Mesothelial cell of epicardium (in vitro differentiated cells): ENCODE results near the gene NR1I2. TPM values are rescaled to one million over a fixed set of nuclear protein-coding genes. Genes with fewer than 3 reads are reported as not detected.

ENCODE experiments used
- DNase-seq, 2 experiments: peaks; one replicate each; pipeline ENCODE4 v3.0.0; 2021; ENCODE audit warnings: low spot score in 2 of 2; ENCODE audit not compliant: unreplicated experiment in 2 of 2
- H3K27ac Mint-ChIP-seq: 2 replicates; pipeline ENCODE4 v1.8.0; 2021; ENCODE audit warnings: mixed read lengths
- H3K27me3 Mint-ChIP-seq: 2 replicates; pipeline ENCODE4 v1.8.0; 2021; ENCODE audit warnings: low read depth, mixed read lengths
- H3K36me3 Mint-ChIP-seq: 2 replicates; pipeline ENCODE4 v1.8.0; 2021; ENCODE audit warnings: mixed read lengths
- H3K4me1 Mint-ChIP-seq: 2 replicates; pipeline ENCODE4 v1.8.0; 2021; ENCODE audit warnings: mixed read lengths
- H3K4me3 Mint-ChIP-seq: 2 replicates; pipeline ENCODE4 v1.8.0; 2021; ENCODE audit warnings: mild to moderate bottlenecking, moderate library complexity, mixed read lengths
- H3K9me3 Mint-ChIP-seq: 2 replicates; pipeline ENCODE4 v1.8.0; 2021; ENCODE audit warnings: mixed read lengths
- CTCF ChIP-seq: fragments of 200-600 bp; sonication (generic); IDR thresholded peaks from one replicate; pipeline ENCODE4 v1.5.0; 2021; ENCODE audit warnings: antibody characterized with exemption; ENCODE audit not compliant: unreplicated experiment
- total RNA-seq: library from RNA; stranded (reverse); gene quantifications from 3 replicates; pipeline ENCODE4 v1.2.1, GENCODE V29; 2021

NR1I2 gene
- total RNA-seq, 1 donor from 2014 or later, result 0.07 TPM

GRCh38 chr3:119762876-119763275 lies 19.0 kb upstream of the NR1I2 start:
- peaks cover 5% of the 10 kb centered on the region for H3K36me3 Mint-ChIP-seq
- no peak overlapping the region for H3K27ac Mint-ChIP-seq

GRCh38 chr3:119763466-119763865 lies 18.4 kb upstream of the NR1I2 start:
- TF ChIP-seq CTCF, result no peak
- H3K9me3 Mint-ChIP-seq, result peaks cover 31% of the 10 kb centered on the region
- H3K36me3 Mint-ChIP-seq, result peaks cover 5% of the 10 kb centered on the region
- H3K27me3 Mint-ChIP-seq, result peaks cover 1% of the 10 kb centered on the region
- no peak for DNase-seq
- H3K4me1 Mint-ChIP-seq, result no peaks in the 10 kb centered on the region
- H3K4me3 Mint-ChIP-seq, result no peak overlapping the region
- H3K27ac Mint-ChIP-seq, result no peak overlapping the region

More at GRCh38 chr3:119762876-119763275, 19.0 kb upstream of the NR1I2 start:
- DNase-seq, result no peak
- Mint-ChIP-seq H3K27me3 (peaks cover 1% of the 10 kb centered on the region), H3K4me3 (no peak overlapping the region), H3K4me1 (no peaks in the 10 kb centered on the region), H3K9me3 (peaks cover 31% of the 10 kb centered on the region)
- TF ChIP-seq CTCF, result no peak

- Mint-ChIP-seq H3K36me3 (peaks cover 3% of the 10 kb centered on the region), H3K4me1 (no peaks in the 10 kb centered on the region), H3K4me3 (no peak overlapping the region), H3K9me3 (peaks cover 31% of the 10 kb centered on the region), H3K27ac (no peak overlapping the region), H3K27me3 (peaks cover 1% of the 10 kb centered on the region)
- TF ChIP-seq CTCF, result no peak
- DNase-seq, result no peak
Measured at GRCh38 chr3:119765239-119765638, 16.7 kb upstream of the NR1I2 start.

GRCh38 chr3:119767936-119768601 lies 13.8 kb upstream of the NR1I2 start:
- no peak for TF ChIP-seq CTCF
- Mint-ChIP-seq H3K27me3 (peaks cover 3% of the 10 kb centered on the region), H3K4me1 (no peaks in the 10 kb centered on the region), H3K27ac (no peak overlapping the region), H3K36me3 (no peaks in the 10 kb centered on the region), H3K9me3 (peaks cover 4% of the 10 kb centered on the region), H3K4me3 (no peak overlapping the region)
- DNase-seq, result no peak

- H3K4me1 Mint-ChIP-seq, result no peaks in the 10 kb centered on the region
- no peak for TF ChIP-seq CTCF
- DNase-seq, result no peak
- no peak overlapping the region for H3K4me3 Mint-ChIP-seq
- H3K27ac Mint-ChIP-seq, result no peak overlapping the region
- no peaks in the 10 kb centered on the region for H3K36me3 Mint-ChIP-seq
- H3K9me3 Mint-ChIP-seq, result peaks cover 3% of the 10 kb centered on the region
- peaks cover 3% of the 10 kb centered on the region for H3K27me3 Mint-ChIP-seq
Measured at GRCh38 chr3:119768668-119769393, 13.1 kb upstream of the NR1I2 start.
